CMK (cell line): ENCODE data around the gene CSAD.
"Not testable (repeated sequence)": the region's sequence is repeated elsewhere in the genome, so short reads cannot be mapped to it uniquely, and the experiment has no call there.

Experiments used
- DNase-seq: peaks from one replicate; pipeline ENCODE4 v3.0.0-alpha.2; 2010; ENCODE audit warnings: low read depth

Gene CSAD

GRCh38 chr12:53217931-53218307, 37.2 kb upstream of the CSAD start:
- no peak for DNase-seq

- DNase-seq = no peak
These were observed 36.6 kb upstream of the CSAD start for GRCh38 chr12:53217051-53217930.

GRCh38 chr12:53215497-53215896, 34.8 kb upstream of the CSAD start:
- no peak for DNase-seq

GRCh38 chr12:53214687-53215455, 34.1 kb upstream of the CSAD start:
- DNase-seq = no peak

- no peak for DNase-seq
These were observed 33.5 kb upstream of the CSAD start for GRCh38 chr12:53214221-53214620.

GRCh38 chr12:53213348-53213747, 32.6 kb upstream of the CSAD start:
- no peak for DNase-seq

- no peak for DNase-seq
These were observed 32.2 kb upstream of the CSAD start for GRCh38 chr12:53212931-53213330.

- DNase-seq = no peak
These were observed 31.0 kb upstream of the CSAD start for GRCh38 chr12:53211476-53212381.

GRCh38 chr12:53210843-53211242, 30.1 kb upstream of the CSAD start:
- DNase-seq = no peak

GRCh38 chr12:53208877-53209463, 28.2 kb upstream of the CSAD start:
- no peak for DNase-seq

- DNase-seq = no peak
These were observed 27.7 kb upstream of the CSAD start for GRCh38 chr12:53208435-53208834.

- no peak for DNase-seq
These were observed 26.3 kb upstream of the CSAD start, which contains the start of gene ITGB7 for GRCh38 chr12:53207042-53207441. Gene ITGB7 (minus strand): TSS chr12:53207251. CDS start chr12:53200443, 6,808 bp downstream.

GRCh38 chr12:53205747-53206419, 25.2 kb upstream of the CSAD start:
- DNase-seq = no peak

GRCh38 chr12:53204351-53204750, 23.6 kb upstream of the CSAD start:
- DNase-seq = no peak

- DNase-seq = not testable (repeated sequence)
These were observed 21.6 kb upstream of the CSAD start for GRCh38 chr12:53202316-53202715.

GRCh38 chr12:53201639-53202038, 20.9 kb upstream of the CSAD start:
- no peak for DNase-seq

GRCh38 chr12:53201177-53201541, 20.4 kb upstream of the CSAD start:
- no peak for DNase-seq

GRCh38 chr12:53200458-53201176, 19.9 kb upstream of the CSAD start:
- DNase-seq = no peak

- no peak for DNase-seq
These were observed 19.4 kb upstream of the CSAD start for GRCh38 chr12:53200107-53200457.

- no peak for DNase-seq
These were observed 19.0 kb upstream of the CSAD start for GRCh38 chr12:53199700-53200099.
